H1 (cell line): Measurements from ENCODE around the gene NARS2. TPM values are rescaled to one million over a fixed set of nuclear protein-coding genes. Genes with fewer than 3 reads are reported as not detected.

Experiments
- CTCF ChIA-PET: fragments of 300-600 bp; sonication (Branson Sonifier 250); formaldehyde crosslinking; loops from one replicate; lab custom pipeline; 2021; ENCODE audit not compliant: partially characterized antibody; lab: Charles Lee
- POLR2A ChIA-PET: fragments of 300-600 bp; sonication (Branson Sonifier 250); formaldehyde crosslinking; loops from one replicate; lab custom pipeline; 2021; ENCODE audit warnings: inconsistent platforms; ENCODE audit not compliant: partially characterized antibody; lab: Charles Lee
- DNase-seq, 2 experiments: peaks; one replicate each; pipeline versions ENCODE4 v3.0.0 to v3.0.0-alpha.2; 2010 to 2022; ENCODE audit warnings: low spot score in 2 of 2, low read depth in 1 of 2, mixed read lengths in 1 of 2
- FAIRE-seq: peaks from 2 replicates; lab custom pipeline; 2011; peaks lifted over from hg19 to GRCh38; lab: Jason Lieb, UNC
- H2AFZ ChIP-seq: 2 replicates; pipeline ENCODE4 v1.8.1; 2012; ENCODE audit warnings: low read length, inconsistent platforms
- H2AK5ac ChIP-seq: 2 replicates; pipeline ENCODE4 v1.6.1; 2013; ENCODE audit warnings: low read depth, low read length
- H2BK120ac ChIP-seq: replicated peaks from 2 replicates; pipeline ENCODE3; 2013; ENCODE audit warnings: low read depth, low read length, inconsistent platforms
- H2BK12ac ChIP-seq: 2 replicates; pipeline ENCODE4 v1.6.1; 2013; ENCODE audit warnings: low read depth, low read length
- H2BK15ac ChIP-seq: 2 replicates; pipeline ENCODE4 v1.6.1; 2013; ENCODE audit warnings: low read length
- H2BK20ac ChIP-seq: 2 replicates; pipeline ENCODE4 v1.6.1; 2013; ENCODE audit warnings: low read length
- H2BK5ac ChIP-seq: 2 replicates; pipeline ENCODE4 v1.6.1; 2013; ENCODE audit warnings: low read depth, low read length
- H3K14ac ChIP-seq: 2 replicates; pipeline ENCODE4 v1.6.1; 2013; ENCODE audit warnings: inconsistent platforms; ENCODE audit not compliant: insufficient read length
- H3K18ac ChIP-seq: 2 replicates; pipeline ENCODE4 v1.6.1; 2013; ENCODE audit warnings: low read length; ENCODE audit errors: extremely low read depth
- H3K23ac ChIP-seq: 2 replicates; pipeline ENCODE4 v1.6.1; 2013; ENCODE audit warnings: inconsistent platforms; ENCODE audit not compliant: insufficient read length
- H3K23me2 ChIP-seq: 2 replicates; pipeline ENCODE4 v1.6.1; 2013; ENCODE audit warnings: low read depth, low read length
- H3K27ac ChIP-seq: 2 replicates; pipeline ENCODE4 v1.6.1; 2011; ENCODE audit warnings: low read depth, low read length, inconsistent platforms
- H3K27me3 ChIP-seq, 4 experiments: replicated peaks in 1 of 4; 1 replicate in 1 of 4; 2 replicates in 3 of 4; pipeline versions ENCODE4 v1.6.1 to v1.8.1; 2011 to 2013; ENCODE audit warnings: low read length in 3 of 4, mild to moderate bottlenecking in 3 of 4, inconsistent platforms in 2 of 4, mixed read lengths in 2 of 4, moderate library complexity in 1 of 4; ENCODE audit not compliant: control insufficient read depth in 3 of 4, insufficient read depth in 3 of 4; ENCODE audit errors: extremely low read depth in 1 of 4
- H3K36me3 ChIP-seq, 4 experiments: 2 replicates each; pipeline versions ENCODE4 v1.6.1 to v1.8.1; 2011 to 2013; ENCODE audit warnings: mild to moderate bottlenecking in 4 of 4, low read length in 3 of 4, moderate library complexity in 2 of 4, control low read depth in 1 of 4, inconsistent platforms in 1 of 4; ENCODE audit not compliant: insufficient read depth in 4 of 4, control insufficient read depth in 2 of 4
- H3K4ac ChIP-seq: replicated peaks from 2 replicates; pipeline ENCODE3; 2013; ENCODE audit warnings: low read length, low read depth, mixed read lengths, inconsistent platforms; ENCODE audit not compliant: insufficient read length
- H3K4me1 ChIP-seq, 4 experiments: replicated peaks in 1 of 4; 1 replicate in 1 of 4; 2 replicates in 3 of 4; pipeline versions ENCODE4 v1.6.1 to v1.8.1; 2011 to 2013; ENCODE audit warnings: low read length in 3 of 4, inconsistent platforms in 2 of 4, mixed read lengths in 1 of 4; ENCODE audit not compliant: insufficient read depth in 4 of 4, control insufficient read depth in 3 of 4
- H3K4me2 ChIP-seq, 2 experiments: 2 replicates each; pipeline versions ENCODE4 v1.6.1 to v1.8.1; 2011 to 2013; ENCODE audit warnings: low read depth in 2 of 2, low read length in 2 of 2, control low read depth in 1 of 2, inconsistent platforms in 1 of 2, mild to moderate bottlenecking in 1 of 2; ENCODE audit not compliant: insufficient read depth in 1 of 2
- H3K4me3 ChIP-seq, 4 experiments: fragments of 200-600, 300-600 bp in 1 of 4; sonication (generic), shearing (Covaris generic), sonication (Bioruptor Twin) in 1 of 4; 2 replicates each; pipeline versions ENCODE4 v1.5.1 to v1.8.1; 2011 to 2016; ENCODE audit warnings: low read length in 4 of 4, low read depth in 3 of 4, control low read depth in 2 of 4, inconsistent platforms in 2 of 4, mild to moderate bottlenecking in 2 of 4, mixed read lengths in 1 of 4, moderate library complexity in 1 of 4; ENCODE audit not compliant: insufficient read depth in 2 of 4; ENCODE audit errors: extremely low read depth in 1 of 4
- H3K56ac ChIP-seq: replicated peaks from 2 replicates; pipeline ENCODE3; 2013; ENCODE audit warnings: low read depth, mild to moderate bottlenecking, mixed read lengths, low read length, inconsistent platforms; ENCODE audit not compliant: insufficient read length
- H3K79me1 ChIP-seq: 2 replicates; pipeline ENCODE4 v1.6.1; 2013; ENCODE audit warnings: low read depth, low read length, control low read depth
- H3K79me2 ChIP-seq, 2 experiments: 2 replicates each; pipeline versions ENCODE4 v1.6.1 to v1.8.1; 2012 to 2013; ENCODE audit warnings: low read length in 2 of 2, mild to moderate bottlenecking in 2 of 2, inconsistent platforms in 1 of 2; ENCODE audit not compliant: insufficient read depth in 2 of 2, control insufficient read depth in 1 of 2
- H3K9ac ChIP-seq, 4 experiments: replicated peaks in 1 of 4; 1 replicate in 1 of 4; 2 replicates in 3 of 4; pipeline versions ENCODE4 v1.6.1 to v1.8.1; 2011 to 2013; ENCODE audit warnings: low read depth in 3 of 4, low read length in 3 of 4, control low read depth in 2 of 4, mild to moderate bottlenecking in 2 of 4, moderate library complexity in 2 of 4, inconsistent platforms in 1 of 4; ENCODE audit errors: extremely low read depth in 1 of 4
- H3K9me3 ChIP-seq, 2 experiments: 2 replicates each; pipeline versions ENCODE4 v1.6.1 to v1.8.1; 2012 to 2013; ENCODE audit warnings: mild to moderate bottlenecking in 2 of 2, moderate library complexity in 2 of 2, control low read depth in 1 of 2, inconsistent platforms in 1 of 2, low read depth in 1 of 2, low read length in 1 of 2, mixed read lengths in 1 of 2; ENCODE audit not compliant: insufficient read depth in 2 of 2
- H4K20me1 ChIP-seq, 2 experiments: replicated peaks in 1 of 2; 2 replicates each; pipeline versions ENCODE3 to v1.8.1; 2011 to 2013; ENCODE audit warnings: inconsistent platforms in 2 of 2, low read length in 2 of 2, mild to moderate bottlenecking in 1 of 2; ENCODE audit not compliant: insufficient read depth in 2 of 2, control insufficient read depth in 1 of 2
- H4K5ac ChIP-seq: 2 replicates; pipeline ENCODE4 v1.6.1; 2013; ENCODE audit warnings: low read length, low read depth, mixed read lengths, inconsistent platforms; ENCODE audit not compliant: insufficient read length
- H4K8ac ChIP-seq: 2 replicates; pipeline ENCODE4 v1.8.0; 2013; ENCODE audit warnings: mild to moderate bottlenecking, moderate library complexity, low read length, inconsistent platforms; ENCODE audit not compliant: insufficient read depth; ENCODE audit errors: extremely low read depth
- H4K91ac ChIP-seq: replicated peaks from 2 replicates; pipeline ENCODE3; 2013; ENCODE audit warnings: low read length, mixed read lengths, inconsistent platforms; ENCODE audit not compliant: insufficient read length
- SIRT6 ChIP-seq: IDR thresholded peaks from one replicate; pipeline ENCODE4 v1.7.1; 2012; ENCODE audit warnings: low read length, inconsistent platforms
- WGBS, 2 experiments: shearing (Covaris generic) in 1 of 2; methylation state at CpG; one replicate each; pipeline versions ENCODE4 v1.1.6 to v1.1.7; 2013 to 2015; ENCODE audit warnings: low lambda C conversion rate in 2 of 2, mixed read lengths in 2 of 2, inconsistent platforms in 1 of 2, low coverage in 1 of 2, missing lambda C conversion rate in 1 of 2; ENCODE audit not compliant: insufficient replicate concordance in 2 of 2, insufficient coverage in 1 of 2, insufficient read length in 1 of 2; ENCODE audit errors: extremely low coverage in 1 of 2, missing lambda C conversion rate in 1 of 2; 5-methylcytosine and 5-hydroxymethylcytosine counted together
- polyA plus RNA-seq, 7 experiments: library from polyadenylated mRNA; depleted of rRNA in 3 of 7; stranded (reverse) in 5 of 7; unstranded in 2 of 7; fragments of >200 nt in 5 of 7; fragments of 200-250 nt in 2 of 7; gene quantifications; 1 replicate in 5 of 7; 2 replicates in 1 of 7; 4 replicates in 1 of 7; pipeline versions ENCODE4 v1.2.1 to v1.2.3, GENCODE V29; 2011 to 2013; ENCODE audit warnings: missing spikeins in 2 of 7, mixed read lengths in 2 of 7
- total RNA-seq: library from RNA; stranded (reverse); fragmentation: NEBNext Ultra II Directional; extraction: Animal tissue kit (Norgen Biotek cat#: 25700); gene quantifications from 2 replicates; pipeline ENCODE4 v1.2.1, GENCODE V29; 2021

Gene NARS2
- total and polyA plus RNA-seq, 2 of the 8 experiments (the other 6 are each of a cell fraction or from before 2014, with no cell fraction given): 26.2 to 51.6 TPM

DNA sequence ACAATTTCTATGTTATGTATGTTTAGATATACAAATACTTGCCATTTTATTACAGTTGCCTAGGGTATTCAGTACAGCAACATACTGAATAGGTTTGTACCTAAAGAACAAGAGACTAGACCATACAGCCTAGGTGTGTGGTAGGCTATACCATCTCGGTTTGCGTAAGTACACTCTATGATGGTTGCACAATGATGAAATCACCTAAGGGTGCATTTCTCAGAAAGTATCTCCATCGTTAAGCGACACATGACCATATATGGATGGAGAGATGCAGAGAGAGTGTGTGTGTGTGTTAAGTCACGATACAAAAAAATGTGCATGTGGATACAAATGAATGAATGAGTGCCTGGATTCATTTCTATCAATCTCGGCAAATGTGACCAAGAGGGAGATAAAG, 37.7 kb downstream of the NARS2 start:
- Histone ChIP-seq H2AK5ac (no peak overlapping the region), H4K8ac (no peak overlapping the region), H3K23ac (no peak overlapping the region), H2BK5ac (no peak overlapping the region), H3K27ac (no peak overlapping the region), H2BK120ac (no peak overlapping the region), H2BK12ac (no peak overlapping the region), H2BK20ac (no peak overlapping the region), H3K36me3 (peaks cover 0 to 14% (median 2%) of the 10 kb centered on the region in 4 experiments; a peak in 2 of 8 replicates), H3K9me3 (no peaks in the 10 kb centered on the region), H3K18ac (no peak overlapping the region), H3K4ac (no peak overlapping the region), H3K4me2 (no peak overlapping the region), H3K23me2 (no peaks in the 10 kb centered on the region), H3K56ac (no peak overlapping the region), H4K5ac (no peak overlapping the region), H4K91ac (no peak overlapping the region), H3K9ac (no peak overlapping the region), H2BK15ac (no peak overlapping the region), H3K79me1 (no peaks in the 10 kb centered on the region; the same call in 1 of the 2 replicates), H4K20me1 (peaks cover 1 to 2% of the 10 kb centered on the region in 2 experiments), H3K4me1 (no peaks in the 10 kb centered on the region), H3K4me3 (no peak overlapping the region), H3K14ac (no peak overlapping the region), H2AFZ (no peak overlapping the region), H3K79me2 (peaks cover 0 to 4% of the 10 kb centered on the region in 2 experiments; a peak in 1 of 4 replicates), H3K27me3 (no peaks in the 10 kb centered on the region)
- FAIRE-seq: no peak
- CTCF ChIA-PET: interaction anchor here (1.9 kb wide), 1 partner anchor 27 kb away, joined by 6 read pairs; no protein-coding TSS in a partner anchor
- 92% methylated on average over 6 of the region's 6 CpGs; no CpG with 5 or more reads in 1 of the 2 experiments for WGBS, 2 experiments
- no peak for DNase-seq
- POLR2A ChIA-PET: no interaction called here
- TF ChIP-seq SIRT6: no peak
